ENCODE measurements around the gene ZNF592. TPM values are rescaled to one million over a fixed set of nuclear protein-coding genes. Genes with fewer than 3 reads are reported as not detected.
"Not testable (repeated sequence)": the region's sequence is repeated elsewhere in the genome, so short reads cannot be mapped to it uniquely, and the experiment has no call there.

Gene ZNF592
- total RNA-seq, 1 donor from 2014 or later: 13.3 TPM

GRCh38 chr15:84740691-84741090 lies 7.7 kb upstream of the ZNF592 start:
- no peak for DNase-seq (ENCODE audit: low read depth)

GRCh38 chr15:84741121-84741520 lies 7.3 kb upstream of the ZNF592 start:
- DNase-seq (ENCODE audit: low read depth): no peak

- DNase-seq (ENCODE audit: low read depth): peak; percentile 79
Observed at GRCh38 chr15:84747416-84748273, 747 bp upstream of the ZNF592 start.

GRCh38 chr15:84749111-84749991 lies 959 bp downstream of the ZNF592 start:
- peak; percentile 46 for DNase-seq (ENCODE audit: low read depth)

GRCh38 chr15:84750583-84751092 lies 2.2 kb downstream of the ZNF592 start:
- no peak for DNase-seq (ENCODE audit: low read depth)

- DNase-seq (ENCODE audit: low read depth): not testable (repeated sequence)
Observed at GRCh38 chr15:84751721-84752120, 3.3 kb downstream of the ZNF592 start.

GRCh38 chr15:84752195-84752594 lies 3.8 kb downstream of the ZNF592 start:
- DNase-seq (ENCODE audit: low read depth): peak; percentile 9

- peak; percentile 73 for DNase-seq (ENCODE audit: low read depth)
Observed at GRCh38 chr15:84752700-84753099, 4.3 kb downstream of the ZNF592 start.

- DNase-seq (ENCODE audit: low read depth): not testable (repeated sequence)
Observed at GRCh38 chr15:84754889-84755288, 6.5 kb downstream of the ZNF592 start.

- DNase-seq (ENCODE audit: low read depth): no peak
Observed at GRCh38 chr15:84755736-84756527, 7.5 kb downstream of the ZNF592 start.

GRCh38 chr15:84759018-84759417 lies 10.6 kb downstream of the ZNF592 start:
- DNase-seq (ENCODE audit: low read depth): no peak

GRCh38 chr15:84760219-84760618 lies 11.8 kb downstream of the ZNF592 start:
- no peak for DNase-seq (ENCODE audit: low read depth)

GRCh38 chr15:84761607-84762131 lies 13.3 kb downstream of the ZNF592 start:
- no peak for DNase-seq (ENCODE audit: low read depth)

GRCh38 chr15:84762840-84763572 lies 14.6 kb downstream of the ZNF592 start:
- no peak for DNase-seq (ENCODE audit: low read depth)

- DNase-seq (ENCODE audit: low read depth): no peak
Observed at GRCh38 chr15:84764585-84764984, 16.2 kb downstream of the ZNF592 start.

GRCh38 chr15:84764989-84765388 lies 16.6 kb downstream of the ZNF592 start:
- no peak for DNase-seq (ENCODE audit: low read depth)

- no peak for DNase-seq (ENCODE audit: low read depth)
Observed at GRCh38 chr15:84765675-84766074, 17.3 kb downstream of the ZNF592 start.

GRCh38 chr15:84766461-84767035 lies 18.2 kb downstream of the ZNF592 start:
- no peak for DNase-seq (ENCODE audit: low read depth)

- DNase-seq (ENCODE audit: low read depth): no peak
Observed at GRCh38 chr15:84772031-84772430, 23.6 kb downstream of the ZNF592 start.

GRCh38 chr15:84772467-84772866 lies 24.1 kb downstream of the ZNF592 start:
- DNase-seq (ENCODE audit: low read depth): no peak

All from myocyte (in vitro differentiated cells).